Colonic mucosa (tissue), 4 donors: ENCODE results near the gene AHDC1. TPM values are rescaled to one million over a fixed set of nuclear protein-coding genes. Genes with fewer than 3 reads are reported as not detected.

Experiments used
- DNase-seq: peaks from one replicate; pipeline ENCODE4 v3.0.0-alpha.2; 2020
- H3K27ac ChIP-seq: fragments of 200-600 bp; one replicate; pipeline ENCODE4 v1.8.0; 2021
- H3K27me3 ChIP-seq: fragments of 200-600 bp; one replicate; pipeline ENCODE4 v1.8.0; 2021
- H3K36me3 ChIP-seq: fragments of 200-600 bp; one replicate; pipeline ENCODE4 v1.8.0; 2021
- H3K4me1 ChIP-seq: fragments of 200-600 bp; one replicate; pipeline ENCODE4 v1.8.0; 2021; ENCODE audit warnings: mild to moderate bottlenecking
- H3K4me3 ChIP-seq: fragments of 200-600 bp; one replicate; pipeline ENCODE4 v1.8.0; 2021
- H3K9ac ChIP-seq, 2 donors: one replicate each; pipeline ENCODE4 v1.7.0; 2013; ENCODE audit warnings: control low read depth in 2 of 2, low read depth in 2 of 2, low read length in 2 of 2
- H3K9me3 ChIP-seq: fragments of 200-600 bp; one replicate; pipeline ENCODE4 v1.8.0; 2021
- intact Hi-C: fragments of 100-400 bp; cut with DNase I; formaldehyde crosslinking; loops from one replicate; pipeline ENCODE4 v1.14.1; 2022
- total RNA-seq, 2 donors: library from RNA; stranded (reverse); fragmentation: NEBNext Ultra II Directional in 1 of 2; extraction: Animal tissue kit (Norgen Biotek cat#: 25700) in 1 of 2; gene quantifications; one replicate each; pipeline ENCODE4 v1.2.1, GENCODE V29; 2021
- TF ChIP-seq, protein P1 (sequence below): fragments of 200-600 bp; IDR thresholded peaks from one replicate; pipeline ENCODE4 v1.8.0; 2022; ENCODE audit warnings: antibody characterized with exemption, mild to moderate bottlenecking
- donor health status: healthy.
- donor health status: DM: no; HTN: no; CAD: no.
- donor health status: DM: no; HTN: no; CAD: no.

The AHDC1 gene
- total RNA-seq, 2 donors from 2014 or later = 18.4 to 26.8 TPM

DNA sequence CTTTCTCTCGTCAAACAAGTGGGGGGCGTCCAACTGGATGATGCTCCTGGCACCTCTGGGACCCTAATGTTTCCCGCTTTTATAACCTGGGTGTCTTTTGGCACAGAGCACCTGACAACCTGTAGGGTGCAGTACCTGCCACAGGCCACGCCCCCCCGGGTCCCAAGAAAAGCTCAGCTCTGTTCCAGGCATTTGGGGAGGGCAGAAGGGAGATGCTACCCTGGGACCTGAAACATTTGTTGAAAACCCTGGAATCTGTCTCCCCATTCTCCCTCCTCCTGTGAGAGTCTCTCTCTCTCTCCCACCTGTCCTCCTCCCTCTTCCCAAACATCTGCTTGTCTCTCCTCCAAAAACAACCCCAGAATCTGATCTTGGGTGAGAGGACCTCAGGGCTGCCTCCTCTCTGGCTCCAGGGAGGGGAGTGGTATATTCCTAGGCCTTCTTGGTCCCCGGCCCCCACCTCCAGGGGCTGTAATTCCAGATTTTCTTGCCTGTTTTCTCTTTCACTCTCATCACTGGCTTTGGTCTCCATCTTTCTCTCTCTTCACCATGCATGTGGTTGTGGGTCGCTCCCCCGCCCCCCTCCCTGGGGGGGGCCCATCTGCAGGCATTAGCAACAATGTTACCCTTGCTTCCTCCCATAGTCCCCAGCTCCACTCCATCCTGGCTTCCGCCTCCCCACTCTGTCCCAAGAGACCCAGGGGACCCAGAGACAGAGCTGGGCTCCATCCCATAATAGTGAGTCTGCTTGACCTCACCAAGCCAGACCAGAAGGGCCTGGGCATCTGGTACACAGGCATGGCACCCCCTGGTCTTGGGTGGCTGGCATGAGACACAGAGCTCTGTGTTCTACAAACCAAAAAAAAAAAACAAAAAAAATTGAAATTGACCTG is 4.1 kb downstream of the AHDC1 start:
- no peak overlapping the region for H3K4me3 ChIP-seq
- TF ChIP-seq, protein P1, sequence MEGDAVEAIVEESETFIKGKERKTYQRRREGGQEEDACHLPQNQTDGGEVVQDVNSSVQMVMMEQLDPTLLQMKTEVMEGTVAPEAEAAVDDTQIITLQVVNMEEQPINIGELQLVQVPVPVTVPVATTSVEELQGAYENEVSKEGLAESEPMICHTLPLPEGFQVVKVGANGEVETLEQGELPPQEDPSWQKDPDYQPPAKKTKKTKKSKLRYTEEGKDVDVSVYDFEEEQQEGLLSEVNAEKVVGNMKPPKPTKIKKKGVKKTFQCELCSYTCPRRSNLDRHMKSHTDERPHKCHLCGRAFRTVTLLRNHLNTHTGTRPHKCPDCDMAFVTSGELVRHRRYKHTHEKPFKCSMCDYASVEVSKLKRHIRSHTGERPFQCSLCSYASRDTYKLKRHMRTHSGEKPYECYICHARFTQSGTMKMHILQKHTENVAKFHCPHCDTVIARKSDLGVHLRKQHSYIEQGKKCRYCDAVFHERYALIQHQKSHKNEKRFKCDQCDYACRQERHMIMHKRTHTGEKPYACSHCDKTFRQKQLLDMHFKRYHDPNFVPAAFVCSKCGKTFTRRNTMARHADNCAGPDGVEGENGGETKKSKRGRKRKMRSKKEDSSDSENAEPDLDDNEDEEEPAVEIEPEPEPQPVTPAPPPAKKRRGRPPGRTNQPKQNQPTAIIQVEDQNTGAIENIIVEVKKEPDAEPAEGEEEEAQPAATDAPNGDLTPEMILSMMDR = no peak

DNA sequence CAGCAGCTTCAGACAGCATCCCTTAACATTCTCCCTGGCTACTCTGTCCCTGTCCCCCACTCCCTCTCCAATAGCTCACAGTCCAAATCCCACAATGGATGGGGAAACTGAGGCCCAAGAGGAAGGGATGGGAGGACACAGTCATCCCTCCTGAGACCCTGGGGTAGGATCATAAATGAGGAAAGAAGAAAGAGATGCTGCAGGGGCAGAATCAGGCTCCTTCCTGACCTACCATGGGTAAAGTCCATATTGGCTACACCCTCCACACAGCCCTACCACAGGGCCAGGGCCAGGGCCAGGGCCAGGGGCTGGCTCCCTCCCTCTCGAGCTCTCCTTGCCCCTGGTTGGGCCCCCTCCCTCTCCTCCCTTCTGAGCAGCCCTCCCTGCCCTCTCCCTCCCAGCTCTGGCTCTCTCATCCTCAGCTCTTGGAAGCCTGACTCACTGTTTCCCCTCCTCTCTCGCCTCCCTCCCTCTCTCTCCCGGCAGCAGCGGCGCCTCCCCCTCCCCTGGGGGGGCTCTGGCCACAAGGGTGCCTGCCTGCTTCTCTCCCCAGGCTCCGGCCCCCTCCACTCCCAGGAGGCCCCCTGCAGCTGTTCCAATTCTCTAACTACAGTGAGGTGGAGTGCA is 4.9 kb downstream of the AHDC1 start:
- peak overlapping the region; percentile 19 to 44 for H3K9ac ChIP-seq
- no peaks in the 10 kb centered on the region for H3K9me3 ChIP-seq
- TF ChIP-seq, protein P1 = no peak
- intact Hi-C loops = no loop called here
- peak; percentile 46 for DNase-seq
- no peak overlapping the region for H3K4me3 ChIP-seq
- no peaks in the 10 kb centered on the region for H3K27me3 ChIP-seq
- H3K36me3 ChIP-seq = no peaks in the 10 kb centered on the region
- H3K27ac ChIP-seq = peak overlapping the region; percentile 66
- H3K4me1 ChIP-seq = peaks cover 5% of the 10 kb centered on the region

More for the DNA sequence above, 4.1 kb downstream of the AHDC1 start:
- no peak for DNase-seq
- Histone ChIP-seq H3K9ac (peak overlapping the region in 1 of 2 donors; percentile 12), H3K27ac (peak overlapping the region; percentile 66), H3K36me3 (no peaks in the 10 kb centered on the region), H3K9me3 (no peaks in the 10 kb centered on the region), H3K27me3 (no peaks in the 10 kb centered on the region), H3K4me1 (peaks cover 5% of the 10 kb centered on the region)
- intact Hi-C loops = loop anchor here (10.0 kb wide), 1 partner anchor 295 kb away; no protein-coding TSS in a partner anchor

DNA sequence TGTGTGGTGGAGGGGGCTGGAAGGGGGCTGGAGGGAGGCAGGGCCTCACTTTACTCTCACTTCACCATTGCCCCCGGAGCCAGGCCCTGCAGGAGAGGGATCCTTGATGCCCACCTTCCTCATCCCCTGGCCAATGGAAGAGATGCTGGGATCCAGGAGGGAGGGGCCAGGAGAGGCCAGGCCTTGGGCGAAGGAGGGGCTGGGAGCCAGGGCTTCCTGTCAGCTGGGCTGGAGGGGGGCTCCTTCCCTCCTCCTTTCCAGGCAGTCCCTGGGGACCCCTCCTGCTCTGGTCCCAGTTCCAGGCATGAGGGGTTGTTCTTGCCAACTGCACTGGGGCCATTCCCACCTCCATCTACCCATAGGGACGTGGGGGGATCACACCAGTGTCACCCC is 5.7 kb downstream of the AHDC1 start:
- Histone ChIP-seq H3K27ac (no peak overlapping the region), H3K4me3 (no peak overlapping the region), H3K36me3 (no peaks in the 10 kb centered on the region), H3K9me3 (no peaks in the 10 kb centered on the region), H3K9ac (peak overlapping the region in 1 of 2 donors; percentile 19), H3K4me1 (peaks cover 5% of the 10 kb centered on the region), H3K27me3 (no peaks in the 10 kb centered on the region)
- TF ChIP-seq, protein P1 = no peak
- no peak for DNase-seq
- intact Hi-C loops = no loop called here

DNA sequence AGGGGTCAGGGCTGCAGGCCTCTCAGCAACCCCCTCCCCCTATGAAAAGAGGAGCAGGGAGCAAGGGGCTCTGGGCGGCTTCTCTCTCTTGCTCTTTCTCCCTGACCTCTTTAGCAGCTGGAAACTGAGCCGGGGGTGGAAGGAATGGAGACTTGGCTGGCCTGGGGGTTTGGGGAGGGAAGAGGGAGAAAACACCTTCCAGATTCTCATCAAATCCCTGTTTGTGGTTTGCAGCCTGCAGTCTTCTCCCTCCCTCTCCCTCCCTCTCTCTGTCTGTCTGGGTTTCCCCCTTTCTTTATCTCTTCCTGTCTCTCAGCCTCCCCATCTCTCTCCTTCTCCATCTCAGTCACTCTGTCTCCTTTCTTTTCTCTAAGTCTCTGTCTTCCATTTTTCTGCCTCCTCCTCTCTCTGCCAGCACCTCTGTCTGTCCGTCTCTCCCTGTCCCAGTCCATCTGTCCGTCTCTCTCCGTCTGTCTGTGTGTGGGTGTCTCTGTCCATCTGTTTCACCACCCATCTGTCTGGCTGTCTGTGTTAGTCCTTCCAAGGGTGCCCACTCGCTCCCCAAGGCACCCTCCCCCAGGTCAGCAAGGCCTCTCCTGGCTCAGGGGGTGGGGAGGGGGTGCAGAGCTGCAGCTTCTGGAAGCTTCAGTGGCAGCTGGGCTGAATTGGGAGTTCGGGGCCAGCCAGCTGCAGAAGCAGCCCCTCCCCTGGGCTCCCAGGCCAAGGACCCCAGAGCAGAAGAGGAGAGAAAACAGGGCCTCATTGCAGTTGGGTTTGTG is 6.2 kb downstream of the AHDC1 start:
- H3K9ac ChIP-seq = no peak overlapping the region
- no peak overlapping the region for H3K4me3 ChIP-seq
- no peak for DNase-seq
- no peaks in the 10 kb centered on the region for H3K27me3 ChIP-seq
- no peaks in the 10 kb centered on the region for H3K36me3 ChIP-seq
- intact Hi-C loops = no loop called here
- H3K9me3 ChIP-seq = no peaks in the 10 kb centered on the region
- no peak overlapping the region for H3K27ac ChIP-seq
- TF ChIP-seq, protein P1 = no peak
- H3K4me1 ChIP-seq = peaks cover 5% of the 10 kb centered on the region

DNA sequence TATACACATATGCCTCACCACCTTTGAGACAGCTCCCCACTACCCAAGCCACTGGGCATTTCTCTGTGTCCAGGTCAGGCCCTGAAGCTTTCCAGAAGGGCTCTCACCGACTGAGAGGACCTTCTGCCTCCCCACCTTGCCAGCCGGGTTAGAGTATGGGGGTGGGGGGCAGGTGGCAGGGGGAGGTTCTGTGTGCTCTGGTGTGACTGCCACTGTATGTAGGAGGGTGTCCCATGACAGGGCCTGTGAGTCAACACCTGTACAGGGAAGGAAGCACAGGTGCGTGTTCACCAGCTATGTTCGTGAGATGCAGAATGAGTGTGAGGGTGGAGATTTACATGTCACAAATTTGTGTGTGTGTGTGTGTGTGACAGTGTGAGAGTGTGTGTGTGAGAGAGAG is 7.0 kb downstream of the AHDC1 start:
- TF ChIP-seq, protein P1 = no peak
- Histone ChIP-seq H3K9ac (no peak overlapping the region), H3K4me1 (peaks cover 4% of the 10 kb centered on the region), H3K36me3 (no peaks in the 10 kb centered on the region), H3K9me3 (no peaks in the 10 kb centered on the region), H3K27ac (no peak overlapping the region), H3K27me3 (no peaks in the 10 kb centered on the region), H3K4me3 (no peak overlapping the region)
- no peak for DNase-seq
- intact Hi-C loops = no loop called here
